BLaER1 (cell line): Measurements from ENCODE around the gene CAMK2A.

Experiments
- H3K27ac ChIP-seq: shearing (Covaris generic); formaldehyde crosslinking; 2 replicates; pipeline ENCODE4 v1.8.1; 2022
- H3K27me3 ChIP-seq: shearing (Covaris generic); formaldehyde crosslinking; 2 replicates; pipeline ENCODE4 v1.8.1; 2022
- H3K36me3 ChIP-seq: shearing (Covaris generic); formaldehyde crosslinking; 2 replicates; pipeline ENCODE4 v1.8.1; 2022
- H3K4me1 ChIP-seq: shearing (Covaris generic); formaldehyde crosslinking; 2 replicates; pipeline ENCODE4 v1.8.1; 2022
- H3K4me2 ChIP-seq: shearing (Covaris generic); formaldehyde crosslinking; 2 replicates; pipeline ENCODE4 v1.8.1; 2022
- H3K4me3 ChIP-seq: shearing (Covaris generic); formaldehyde crosslinking; 2 replicates; pipeline ENCODE4 v1.8.1; 2022
- H3K9ac ChIP-seq: shearing (Covaris generic); formaldehyde crosslinking; 2 replicates; pipeline ENCODE4 v1.8.1; 2022
- H3K9me3 ChIP-seq: shearing (Covaris generic); formaldehyde crosslinking; 2 replicates; pipeline ENCODE4 v1.8.1; 2022
- H4K20me1 ChIP-seq: shearing (Covaris generic); formaldehyde crosslinking; 2 replicates; pipeline ENCODE4 v1.8.1; 2022
- Cebpa-rat ChIP-seq: shearing (Covaris generic); IDR thresholded peaks from 2 replicates; pipeline ENCODE4 v1.8.1; 2022

Gene CAMK2A

DNA sequence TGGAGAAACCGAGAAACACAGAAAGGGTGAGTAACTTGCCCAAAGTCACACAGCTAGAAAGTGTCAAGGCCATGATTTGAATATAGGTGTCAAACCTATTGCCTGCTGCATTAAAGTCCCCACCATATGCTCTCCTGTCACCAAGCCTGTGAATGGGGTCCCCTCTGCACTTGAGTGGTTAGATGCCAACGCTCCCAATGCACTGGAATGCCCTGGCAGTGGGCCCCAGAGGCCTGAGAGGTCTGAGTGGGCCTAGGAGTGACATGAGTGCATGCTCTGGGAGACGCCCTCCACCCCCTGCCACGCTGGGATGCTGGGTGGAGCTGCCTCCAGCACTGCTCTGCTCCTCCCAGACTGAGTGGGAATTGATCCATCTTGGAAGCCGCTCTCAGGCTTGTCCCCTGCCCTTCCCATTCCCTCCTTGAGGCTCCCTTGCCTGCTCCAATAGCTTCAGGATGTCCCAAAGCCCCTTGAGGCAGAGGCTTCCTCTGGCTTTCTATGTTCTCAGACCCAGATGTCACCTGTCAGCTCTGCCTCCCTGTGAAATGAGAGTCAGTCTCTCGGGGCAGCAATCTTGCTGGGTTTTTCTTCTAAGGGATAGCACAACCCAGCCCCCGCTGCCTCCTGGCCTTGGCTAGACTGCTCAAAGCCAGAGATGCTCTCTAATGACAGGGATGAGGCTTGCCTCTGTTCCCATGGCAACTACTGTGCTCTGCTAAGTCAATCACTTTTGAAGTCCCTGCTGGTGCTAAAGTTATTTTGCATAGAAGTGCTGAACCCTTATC is 19.7 kb upstream of the CAMK2A start:
- Histone ChIP-seq H3K27me3 (no peaks in the 10 kb centered on the region), H3K36me3 (no peaks in the 10 kb centered on the region), H3K27ac (no peak overlapping the region), H3K4me1 (peaks cover 26% of the 10 kb centered on the region), H3K9me3 (no peaks in the 10 kb centered on the region), H3K4me3 (no peak overlapping the region), H4K20me1 (no peaks in the 10 kb centered on the region), H3K4me2 (peak overlapping the region; percentile 62), H3K9ac (no peak overlapping the region)
- no peak for TF ChIP-seq Cebpa-rat

DNA sequence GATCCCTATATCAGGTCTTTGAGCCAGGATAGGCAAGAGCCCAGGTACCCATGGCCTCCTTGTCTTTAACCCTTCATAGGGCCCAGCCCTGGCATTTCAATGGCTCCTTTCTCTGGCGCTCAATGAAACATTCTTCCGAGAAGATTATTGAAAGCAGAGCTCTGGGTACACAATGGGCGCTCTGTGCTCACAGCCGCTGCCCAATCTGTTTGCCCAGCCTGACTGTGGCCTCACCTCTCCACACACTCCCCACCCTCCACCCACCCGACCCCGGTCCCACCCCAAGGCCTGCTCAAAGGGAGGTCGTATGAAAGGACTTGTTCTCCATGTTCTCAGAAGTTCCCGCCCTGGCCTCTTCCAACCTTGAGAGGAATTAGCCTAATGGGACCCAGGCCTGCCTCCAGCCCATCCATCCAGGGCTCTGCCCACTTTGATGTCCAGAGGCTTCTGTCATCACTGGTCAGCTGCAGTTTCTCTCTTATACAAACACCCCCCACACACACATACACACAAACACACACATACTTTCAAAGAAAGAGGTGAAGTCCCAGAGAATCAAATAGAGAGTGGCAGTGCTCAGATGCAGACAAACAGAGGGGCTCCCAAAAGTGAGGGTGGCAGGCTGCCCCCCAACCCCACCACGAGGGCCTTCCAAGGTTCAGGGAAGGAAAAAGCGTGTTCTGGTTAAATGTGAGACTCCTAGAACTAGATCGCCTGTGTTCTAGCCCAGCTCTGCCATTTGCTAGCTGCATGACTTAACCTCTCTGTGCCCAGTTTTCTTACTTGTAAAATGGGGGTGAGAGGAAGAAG is 18.2 kb upstream of the CAMK2A start:
- peaks cover 12% of the 10 kb centered on the region for H3K27me3 ChIP-seq
- no peaks in the 10 kb centered on the region for H3K9me3 ChIP-seq
- no peak for TF ChIP-seq Cebpa-rat
- no peak overlapping the region for H3K9ac ChIP-seq
- H3K36me3 ChIP-seq, result no peaks in the 10 kb centered on the region
- peaks cover 16% of the 10 kb centered on the region for H3K4me1 ChIP-seq
- H3K4me3 ChIP-seq, result no peak overlapping the region
- no peak overlapping the region for H3K27ac ChIP-seq
- no peak overlapping the region for H3K4me2 ChIP-seq
- no peaks in the 10 kb centered on the region for H4K20me1 ChIP-seq

DNA sequence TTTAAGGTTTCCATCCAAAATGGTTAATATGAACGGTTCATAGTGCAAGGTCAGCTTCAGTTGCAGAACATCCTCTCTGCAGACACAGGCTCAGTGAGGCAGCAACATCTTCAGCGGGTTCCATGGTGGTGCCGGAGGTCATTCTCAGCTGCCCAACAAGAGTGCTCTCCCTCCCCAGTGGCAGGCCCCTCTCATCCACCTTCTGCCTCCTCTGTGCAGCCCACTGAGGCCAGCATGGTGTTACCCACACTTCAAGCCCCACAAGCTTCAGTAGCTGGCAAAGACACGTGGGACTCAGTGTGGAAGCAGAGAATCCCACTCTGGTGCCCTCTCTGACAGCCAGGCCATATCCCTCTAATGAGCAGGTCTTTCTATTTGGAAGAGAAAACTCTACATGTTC is 17.2 kb upstream of the CAMK2A start:
- H3K4me1 ChIP-seq, result peaks cover 16% of the 10 kb centered on the region
- no peak overlapping the region for H3K4me3 ChIP-seq
- H3K27me3 ChIP-seq, result peaks cover 23% of the 10 kb centered on the region
- no peak overlapping the region for H3K9ac ChIP-seq
- no peaks in the 10 kb centered on the region for H3K9me3 ChIP-seq
- no peaks in the 10 kb centered on the region for H3K36me3 ChIP-seq
- H3K27ac ChIP-seq, result no peak overlapping the region
- H3K4me2 ChIP-seq, result no peak overlapping the region
- H4K20me1 ChIP-seq, result no peaks in the 10 kb centered on the region
- no peak for TF ChIP-seq Cebpa-rat

DNA sequence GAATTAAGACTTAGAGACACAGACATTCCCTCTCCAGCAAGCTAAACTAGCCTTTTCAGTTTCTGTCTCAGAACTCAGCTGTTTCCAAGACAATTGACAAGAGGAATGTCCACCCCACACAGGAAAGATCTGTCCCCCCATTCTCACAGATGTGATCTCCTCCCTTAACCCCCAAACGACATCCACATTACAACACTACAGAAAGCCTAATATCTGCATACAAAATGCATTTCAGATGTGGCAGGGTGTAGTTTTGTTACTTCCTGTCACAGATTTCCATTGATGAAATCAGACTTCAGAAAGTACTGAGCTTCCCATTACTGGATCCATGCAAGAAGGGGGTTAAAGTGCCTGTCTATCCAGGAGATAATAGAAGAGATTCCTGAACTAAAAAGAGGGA is 16.0 kb upstream of the CAMK2A start:
- no peak overlapping the region for H3K9ac ChIP-seq
- TF ChIP-seq Cebpa-rat, result no peak
- H4K20me1 ChIP-seq, result no peaks in the 10 kb centered on the region
- H3K4me1 ChIP-seq, result peaks cover 15% of the 10 kb centered on the region
- H3K27me3 ChIP-seq, result peaks cover 29% of the 10 kb centered on the region
- no peak overlapping the region for H3K4me2 ChIP-seq
- H3K9me3 ChIP-seq, result no peaks in the 10 kb centered on the region
- H3K27ac ChIP-seq, result no peak overlapping the region
- no peaks in the 10 kb centered on the region for H3K36me3 ChIP-seq
- H3K4me3 ChIP-seq, result no peak overlapping the region

DNA sequence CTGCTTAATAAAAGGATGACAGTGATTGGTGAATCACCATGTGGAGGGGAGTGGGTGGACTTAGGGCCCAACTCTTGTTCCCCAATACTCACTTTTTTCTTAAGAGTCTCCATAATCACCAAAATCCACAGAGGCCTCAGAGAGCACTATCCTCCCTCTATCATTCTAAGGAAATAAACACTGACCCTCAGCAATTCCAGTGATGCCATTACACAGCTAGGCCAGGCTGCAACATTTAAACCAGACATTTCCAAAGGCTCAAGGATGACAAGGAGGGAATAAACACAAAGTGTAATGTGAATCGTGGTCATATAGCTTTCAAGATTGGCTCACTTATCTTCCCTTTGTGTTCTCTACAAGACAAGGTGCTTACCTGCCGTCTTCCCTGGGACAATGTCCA is 15.5 kb upstream of the CAMK2A start:
- no peaks in the 10 kb centered on the region for H3K9me3 ChIP-seq
- no peaks in the 10 kb centered on the region for H4K20me1 ChIP-seq
- H3K27me3 ChIP-seq, result peaks cover 29% of the 10 kb centered on the region
- no peak overlapping the region for H3K4me2 ChIP-seq
- H3K4me3 ChIP-seq, result no peak overlapping the region
- H3K9ac ChIP-seq, result no peak overlapping the region
- TF ChIP-seq Cebpa-rat, result no peak
- peaks cover 11% of the 10 kb centered on the region for H3K4me1 ChIP-seq
- H3K27ac ChIP-seq, result no peak overlapping the region
- no peaks in the 10 kb centered on the region for H3K36me3 ChIP-seq

DNA sequence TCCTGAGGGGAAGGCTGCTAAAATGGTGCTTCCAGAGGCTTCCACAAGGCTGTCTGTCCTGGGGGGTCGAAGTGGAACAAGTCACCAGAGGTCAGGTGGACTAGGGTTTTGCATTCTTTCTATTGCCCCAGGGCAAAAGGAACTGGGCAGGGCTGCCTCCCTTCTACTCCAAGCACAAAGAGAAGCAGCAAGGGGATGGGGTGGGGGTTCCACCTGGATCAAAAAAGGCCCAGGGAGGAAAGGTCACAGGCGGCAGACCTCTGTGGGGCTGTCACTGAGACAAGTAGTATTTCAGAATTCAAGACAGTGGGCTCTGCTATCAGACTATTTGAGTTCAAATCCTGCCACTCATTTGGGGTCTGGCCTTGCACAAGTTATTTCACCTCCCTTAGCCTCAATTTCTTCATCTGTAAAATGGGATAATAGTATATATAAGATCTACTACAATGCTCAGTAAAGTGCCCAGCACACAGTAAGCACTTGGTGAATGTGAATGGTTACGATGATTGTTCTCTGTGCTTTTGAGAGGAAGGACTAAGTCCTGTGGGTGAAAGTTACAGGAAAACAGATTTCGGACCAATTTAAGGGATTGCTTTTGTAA is 15.0 kb upstream of the CAMK2A start:
- Histone ChIP-seq H3K27me3 (peaks cover 29% of the 10 kb centered on the region), H3K4me2 (no peak overlapping the region), H4K20me1 (no peaks in the 10 kb centered on the region), H3K9ac (no peak overlapping the region), H3K4me1 (peaks cover 6% of the 10 kb centered on the region), H3K36me3 (no peaks in the 10 kb centered on the region), H3K4me3 (no peak overlapping the region), H3K9me3 (no peaks in the 10 kb centered on the region), H3K27ac (no peak overlapping the region)
- no peak for TF ChIP-seq Cebpa-rat

DNA sequence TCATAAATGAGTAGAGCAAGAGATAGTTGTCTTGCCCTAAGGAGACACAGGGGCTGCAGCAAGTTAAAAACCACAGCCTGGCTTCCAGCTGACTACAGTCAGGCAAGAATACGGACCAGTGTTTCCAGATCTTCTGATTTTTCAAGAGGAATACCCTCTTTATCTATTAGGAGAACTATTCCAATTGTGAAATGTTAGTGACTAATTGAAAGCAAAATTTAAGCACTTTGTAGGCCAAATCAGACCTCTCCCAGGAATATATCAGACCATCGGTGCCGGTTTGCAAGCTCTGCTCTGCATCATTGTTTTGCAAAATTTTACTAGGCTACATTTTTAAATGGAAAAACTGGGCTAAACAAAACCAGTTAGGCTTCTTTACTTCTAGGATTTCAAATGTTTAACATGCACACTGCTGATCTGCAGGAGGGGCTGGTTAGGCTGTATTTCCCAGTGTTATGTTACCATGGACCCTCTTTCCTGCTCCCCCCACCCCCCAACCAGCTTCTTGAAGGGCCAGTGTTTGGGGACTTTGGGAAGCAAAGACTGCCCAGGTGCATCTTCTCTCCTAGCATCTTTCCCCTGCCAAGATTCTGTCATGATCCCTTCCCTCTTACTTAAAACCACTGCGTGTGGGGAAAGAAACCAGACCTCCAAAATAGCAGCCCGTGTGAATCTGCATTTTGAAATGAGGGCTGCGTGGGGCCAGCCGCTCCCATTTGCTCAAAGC is 14.2 kb upstream of the CAMK2A start:
- Histone ChIP-seq H3K4me1 (no peaks in the 10 kb centered on the region), H3K9ac (no peak overlapping the region), H4K20me1 (no peaks in the 10 kb centered on the region), H3K36me3 (no peaks in the 10 kb centered on the region), H3K27me3 (peaks cover 29% of the 10 kb centered on the region), H3K4me2 (no peak overlapping the region), H3K4me3 (no peak overlapping the region), H3K27ac (no peak overlapping the region), H3K9me3 (no peaks in the 10 kb centered on the region)
- TF ChIP-seq Cebpa-rat, result no peak

DNA sequence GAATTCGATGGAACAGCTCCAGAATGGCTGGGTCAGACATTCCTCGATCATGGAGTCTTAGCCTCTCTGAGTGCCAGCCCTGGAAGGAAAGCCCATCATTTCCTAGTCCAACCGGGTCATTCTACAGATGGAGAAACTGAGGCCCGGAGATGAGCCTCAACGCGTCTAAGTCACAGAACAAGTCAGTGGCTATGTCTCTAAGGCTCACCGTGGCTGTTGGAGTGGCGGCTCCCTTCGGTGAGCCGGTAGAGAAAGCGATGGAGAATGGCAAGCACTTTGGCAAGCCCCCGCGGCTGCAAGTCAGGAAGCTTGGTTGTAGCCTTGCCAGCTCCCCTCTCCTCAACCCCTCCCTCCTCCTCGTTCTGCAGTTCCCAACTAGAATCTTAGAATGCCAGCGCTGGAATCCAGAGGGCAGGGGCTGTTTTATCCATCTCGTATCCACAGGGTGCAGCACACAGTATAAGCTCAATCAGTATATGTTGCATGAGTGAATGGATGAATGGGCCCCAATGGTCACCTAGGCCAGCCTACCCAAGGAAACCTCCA is 13.6 kb upstream of the CAMK2A start:
- TF ChIP-seq Cebpa-rat, result no peak
- H3K27me3 ChIP-seq, result peaks cover 29% of the 10 kb centered on the region
- H3K4me3 ChIP-seq, result no peak overlapping the region
- no peak overlapping the region for H3K9ac ChIP-seq
- no peaks in the 10 kb centered on the region for H3K9me3 ChIP-seq
- H3K27ac ChIP-seq, result no peak overlapping the region
- H3K4me2 ChIP-seq, result no peak overlapping the region
- no peaks in the 10 kb centered on the region for H3K36me3 ChIP-seq
- H4K20me1 ChIP-seq, result no peaks in the 10 kb centered on the region
- H3K4me1 ChIP-seq, result no peaks in the 10 kb centered on the region

DNA sequence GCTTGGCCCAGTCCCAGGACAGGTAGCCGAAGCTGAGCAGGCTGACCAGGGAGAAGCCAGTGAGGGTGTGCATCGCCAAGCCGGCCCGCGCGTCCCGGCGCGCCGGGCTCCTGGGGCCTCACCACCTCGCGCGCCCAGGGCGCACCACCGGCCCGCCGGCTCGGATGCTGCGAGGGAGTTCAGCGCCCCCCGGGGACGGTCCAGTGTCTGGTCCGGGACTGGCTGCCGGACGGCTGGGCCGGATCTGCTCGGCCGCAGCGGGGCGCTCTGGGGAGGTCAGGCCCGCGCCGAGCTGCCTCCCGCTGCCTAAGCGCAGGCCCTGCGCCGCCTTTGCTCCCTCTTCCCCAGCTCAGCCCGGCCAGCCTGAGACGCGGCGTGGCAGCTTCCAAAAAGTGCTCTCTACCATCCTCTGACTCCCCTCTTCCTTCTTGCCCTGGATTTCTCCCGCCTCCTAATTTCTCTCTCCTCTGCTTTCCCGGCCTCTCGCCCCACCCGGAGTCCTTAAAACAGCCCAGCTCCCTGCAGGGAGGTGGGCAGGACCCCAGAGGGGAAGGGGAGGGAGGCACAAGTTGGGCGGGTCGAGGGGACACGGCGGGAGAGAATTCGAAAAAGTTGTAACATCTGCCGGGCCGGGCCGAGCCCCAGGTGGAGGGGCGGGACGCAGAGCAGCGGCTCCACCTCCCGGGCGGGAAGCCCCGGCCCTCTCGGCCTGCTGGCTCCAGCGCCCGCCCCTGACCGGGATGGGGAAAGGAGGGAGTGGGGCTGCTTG is 12.9 kb upstream of the CAMK2A start, which contains the start of gene ARSI:
Gene ARSI, minus strand, starts transcription at position 605 of the 769 bp plus-strand sequence. Its CDS starts 532 bp downstream, at position 73.
- no peaks in the 10 kb centered on the region for H4K20me1 ChIP-seq
- H3K27ac ChIP-seq, result no peak within 1 kb of the TSS
- peaks cover 29% of the 10 kb centered on the region for H3K27me3 ChIP-seq
- H3K9ac ChIP-seq, result no peak within 1 kb of the TSS
- H3K4me2 ChIP-seq, result no peak within 1 kb of the TSS
- no peaks in the 10 kb centered on the region for H3K36me3 ChIP-seq
- no peaks in the 10 kb centered on the region for H3K9me3 ChIP-seq
- H3K4me1 ChIP-seq, result no peaks in the 10 kb centered on the region
- H3K4me3 ChIP-seq, result no peak within 1 kb of the TSS
- TF ChIP-seq Cebpa-rat, result no peak
